A673 (cell line): Measurements from ENCODE around the gene IL1RAPL2.

ENCODE experiments used
- EZH2 ChIP-seq: fragments of 200-600 bp; sonication (generic); IDR thresholded peaks from 2 replicates; pipeline ENCODE4 v1.6.1; 2017; ENCODE audit warnings: borderline replicate concordance, low read depth, mild to moderate bottlenecking, mixed read lengths, antibody characterized with exemption, low read length; ENCODE audit not compliant: poor library complexity, severe bottlenecking
- TF ChIP-seq, protein P1 (sequence below): fragments of 300-800, 200-600 bp; sonication (generic); conservative IDR thresholded peaks from 2 replicates; pipeline ENCODE4 v1.5.1; 2017; ENCODE audit warnings: low read depth, mild to moderate bottlenecking, antibody characterized with exemption, low read length, moderate library complexity, mixed read lengths

DNA sequence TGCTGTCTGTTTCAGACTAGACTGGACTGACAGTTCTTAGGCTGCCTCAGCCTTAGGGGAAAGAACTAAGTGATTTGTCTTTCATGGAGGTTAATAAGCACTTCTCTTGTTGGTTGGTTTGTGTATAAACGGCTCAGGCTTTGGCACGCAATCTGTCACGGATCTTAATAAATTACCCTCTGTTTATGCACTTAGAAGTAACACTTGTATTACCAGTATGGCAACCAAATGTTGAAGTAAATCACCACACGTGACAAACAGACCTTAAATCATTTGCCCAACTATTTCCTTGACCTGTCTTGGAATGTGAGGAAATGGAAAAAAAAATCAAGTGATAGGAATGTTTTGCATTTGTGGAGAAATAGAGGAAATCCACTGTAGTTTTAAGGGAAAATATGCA lies 584.6 kb downstream of the IL1RAPL2 start:
- TF ChIP-seq, protein P1, sequence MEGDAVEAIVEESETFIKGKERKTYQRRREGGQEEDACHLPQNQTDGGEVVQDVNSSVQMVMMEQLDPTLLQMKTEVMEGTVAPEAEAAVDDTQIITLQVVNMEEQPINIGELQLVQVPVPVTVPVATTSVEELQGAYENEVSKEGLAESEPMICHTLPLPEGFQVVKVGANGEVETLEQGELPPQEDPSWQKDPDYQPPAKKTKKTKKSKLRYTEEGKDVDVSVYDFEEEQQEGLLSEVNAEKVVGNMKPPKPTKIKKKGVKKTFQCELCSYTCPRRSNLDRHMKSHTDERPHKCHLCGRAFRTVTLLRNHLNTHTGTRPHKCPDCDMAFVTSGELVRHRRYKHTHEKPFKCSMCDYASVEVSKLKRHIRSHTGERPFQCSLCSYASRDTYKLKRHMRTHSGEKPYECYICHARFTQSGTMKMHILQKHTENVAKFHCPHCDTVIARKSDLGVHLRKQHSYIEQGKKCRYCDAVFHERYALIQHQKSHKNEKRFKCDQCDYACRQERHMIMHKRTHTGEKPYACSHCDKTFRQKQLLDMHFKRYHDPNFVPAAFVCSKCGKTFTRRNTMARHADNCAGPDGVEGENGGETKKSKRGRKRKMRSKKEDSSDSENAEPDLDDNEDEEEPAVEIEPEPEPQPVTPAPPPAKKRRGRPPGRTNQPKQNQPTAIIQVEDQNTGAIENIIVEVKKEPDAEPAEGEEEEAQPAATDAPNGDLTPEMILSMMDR, result no peak
- no peak for TF ChIP-seq EZH2
